ENCODE data around the gene DPYSL3.

Gene DPYSL3

GRCh38 chr5:147512659-147513379 is 3.0 kb upstream of the DPYSL3 start:
- no peak for DNase-seq

- DNase-seq: no peak
Observed at GRCh38 chr5:147510885-147511284, 1.0 kb upstream of the DPYSL3 start.

DNA sequence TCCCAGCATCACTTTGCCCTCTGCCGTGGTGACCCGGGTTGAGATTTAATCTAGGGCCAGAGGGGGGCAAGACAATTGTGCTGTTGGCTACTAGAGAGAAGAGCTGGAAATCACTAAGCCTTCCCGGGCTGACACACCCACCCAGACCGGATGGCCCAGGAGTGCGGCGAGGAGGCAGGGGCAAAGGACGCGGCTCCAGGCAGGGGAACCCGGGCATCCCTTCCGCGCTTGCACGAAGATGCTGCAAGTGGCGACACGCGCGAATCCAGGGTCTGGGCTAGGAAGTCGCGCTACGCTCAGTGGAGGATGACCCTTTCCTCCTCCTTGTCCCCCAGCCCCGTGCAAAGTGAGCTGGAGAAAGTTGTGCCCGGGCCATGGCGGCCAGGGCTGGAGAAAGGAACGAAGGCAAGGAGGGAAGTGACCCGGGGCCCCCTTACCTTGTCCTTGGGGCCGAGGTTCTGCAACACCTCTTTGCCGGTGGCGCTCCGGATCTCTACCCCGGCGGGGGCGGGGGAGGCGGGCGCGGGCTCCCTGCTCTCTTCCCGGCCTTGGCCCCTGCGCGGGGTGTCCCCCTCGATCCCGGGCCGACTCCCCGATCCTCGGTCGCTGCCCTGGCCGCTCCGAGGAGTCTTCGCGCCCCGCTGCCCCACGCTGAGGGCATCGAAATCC is 693 bp downstream of the DPYSL3 start:
- no peak for DNase-seq

GRCh38 chr5:147508711-147509040 is 1.2 kb downstream of the DPYSL3 start:
- no peak for DNase-seq

- no peak for DNase-seq
Observed at GRCh38 chr5:147507480-147508126, 2.3 kb downstream of the DPYSL3 start.

DNA sequence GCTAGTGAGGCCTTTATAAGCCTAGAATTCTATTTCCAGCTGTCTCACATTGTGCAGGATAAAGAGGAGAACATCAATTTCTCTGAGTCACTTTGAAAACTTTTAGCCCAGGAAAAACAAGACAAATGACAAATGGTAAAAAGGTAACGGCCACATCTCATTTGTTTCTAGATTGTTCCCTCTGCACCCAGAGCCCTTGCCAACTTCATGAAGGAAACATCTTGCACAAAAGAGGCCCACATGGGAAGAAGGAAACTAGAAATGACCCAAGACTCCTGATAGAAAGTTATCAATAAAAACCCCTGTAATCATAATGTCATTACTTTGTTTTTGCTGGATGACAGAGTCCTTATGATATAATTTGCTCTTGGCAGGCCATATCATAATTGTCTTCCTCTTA is 5.3 kb downstream of the DPYSL3 start:
- no peak for DNase-seq

DNA sequence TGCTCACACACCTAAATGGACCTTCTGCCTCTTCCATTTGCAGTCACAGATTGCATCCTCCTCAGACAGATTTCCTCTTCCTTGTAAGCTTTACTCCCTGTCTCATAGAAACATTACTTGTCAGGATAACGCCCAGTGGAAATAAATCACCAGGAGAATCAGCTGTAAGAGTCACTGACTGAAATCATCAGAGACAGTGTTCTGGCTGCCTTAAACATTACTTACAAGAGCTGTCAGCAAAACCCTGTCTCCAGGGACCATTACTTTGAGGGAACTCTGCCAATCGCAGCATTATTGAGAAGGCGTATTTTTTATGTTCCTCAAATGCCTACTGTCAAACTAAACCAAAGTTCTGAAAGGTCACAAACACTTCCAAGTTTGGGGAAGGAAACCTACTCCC is 5.9 kb downstream of the DPYSL3 start:
- DNase-seq: no peak

DNA sequence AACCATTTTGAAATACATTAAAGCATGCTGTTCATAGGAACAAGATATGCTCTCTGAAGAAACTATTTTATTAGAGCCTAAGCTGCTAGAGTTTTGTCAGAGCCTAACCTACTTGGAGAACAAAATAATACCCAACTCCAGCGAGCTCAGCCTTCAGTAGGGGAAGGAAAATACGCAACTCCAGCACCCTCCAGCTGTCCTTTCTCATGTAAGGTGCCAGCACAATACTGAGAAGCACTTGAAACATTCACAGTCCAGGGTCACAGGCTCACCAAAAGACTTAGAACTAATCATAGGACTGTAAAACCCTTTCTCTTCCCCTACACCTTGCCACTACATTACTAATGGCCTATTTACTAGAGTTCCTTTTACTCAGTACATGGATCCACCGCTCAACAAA is 18.9 kb downstream of the DPYSL3 start:
- no peak for DNase-seq

DNA sequence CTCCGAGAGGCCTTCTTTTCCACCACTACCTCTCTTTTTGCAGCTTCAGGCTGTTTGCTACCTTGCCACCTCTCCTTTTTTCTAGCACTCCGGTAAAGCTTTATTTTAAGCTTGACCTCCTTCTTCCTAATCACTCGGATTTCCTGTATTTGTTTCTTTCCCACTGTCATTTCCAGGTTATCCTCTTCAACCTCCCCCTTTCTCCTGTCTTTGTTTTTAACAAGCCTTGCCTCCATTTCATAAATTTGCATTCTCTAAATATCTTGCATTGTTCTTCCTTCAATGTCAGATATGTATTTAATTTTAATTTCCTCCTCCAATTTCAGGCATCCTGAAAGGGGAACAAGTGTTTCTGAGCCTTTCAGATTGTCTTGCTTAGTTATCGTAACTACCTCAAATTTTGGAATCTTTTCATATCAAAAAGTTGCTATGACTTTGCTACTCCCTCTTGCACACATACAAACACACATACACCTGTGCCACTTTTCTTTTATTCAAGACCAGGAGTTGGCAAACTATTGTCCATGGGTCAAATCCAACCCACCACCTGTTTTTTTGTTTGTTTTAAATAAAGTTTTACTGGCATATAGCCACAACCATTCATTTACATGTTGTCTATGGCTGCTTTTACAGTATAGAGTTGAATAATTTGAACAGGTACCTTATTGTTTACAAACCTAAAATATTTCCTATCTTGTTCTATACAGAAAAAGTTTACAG is 22.7 kb downstream of the DPYSL3 start:
- DNase-seq: no peak

DNA sequence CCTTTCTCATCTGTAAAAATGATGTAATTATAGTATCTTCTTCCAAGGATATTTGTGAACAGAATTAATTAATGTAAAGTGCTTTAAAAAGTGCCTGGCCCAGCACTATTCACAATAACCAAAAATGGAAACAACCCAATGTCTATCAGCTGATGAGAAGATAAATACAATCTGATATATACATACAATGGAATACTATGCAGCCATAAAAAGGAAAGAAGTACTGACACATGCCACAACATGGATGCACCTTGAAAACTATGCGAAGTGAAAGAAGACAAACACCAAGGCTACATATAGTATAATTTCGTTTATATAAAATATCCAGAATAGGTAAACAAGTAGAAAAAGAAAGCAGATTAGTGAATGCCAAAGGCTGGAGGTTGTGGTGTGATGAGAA is 24.1 kb downstream of the DPYSL3 start:
- DNase-seq: no peak

DNA sequence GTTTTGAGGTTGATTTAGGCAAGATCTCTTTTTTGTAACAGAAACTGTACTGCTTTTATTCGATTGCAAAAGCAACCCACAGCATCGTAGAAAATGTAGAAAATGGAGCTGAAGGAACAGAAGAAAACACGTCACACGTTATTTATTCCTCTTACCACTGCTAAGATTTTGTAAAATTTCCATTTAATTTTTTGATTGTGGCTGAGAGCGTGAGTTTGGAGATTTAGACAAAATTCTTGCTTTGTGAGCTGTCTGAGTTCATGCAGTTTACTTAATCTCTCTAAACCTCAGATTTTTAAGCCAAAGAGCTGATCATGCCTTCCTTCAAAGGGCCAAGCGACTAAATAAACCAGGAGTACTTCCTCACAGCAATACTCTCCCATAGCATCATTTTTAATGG is 24.8 kb downstream of the DPYSL3 start:
- no peak for DNase-seq

DNA sequence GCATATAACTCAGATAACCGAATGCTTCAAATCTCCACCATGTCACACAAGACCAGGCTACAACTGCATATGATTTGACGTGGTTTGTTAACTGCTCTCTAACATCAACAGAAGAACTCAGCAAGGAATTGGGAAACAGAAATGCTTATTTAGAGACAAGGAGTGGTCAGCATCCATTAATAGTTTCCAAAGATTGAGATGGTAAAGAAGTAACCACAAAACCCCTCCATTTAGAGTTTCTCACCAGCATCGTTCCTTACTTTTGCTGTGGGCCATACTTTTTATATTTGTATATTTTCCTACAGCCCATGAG is 25.2 kb downstream of the DPYSL3 start:
- no peak for DNase-seq

- DNase-seq: no peak
Observed at GRCh38 chr5:147483961-147484707, 25.7 kb downstream of the DPYSL3 start.

- DNase-seq: no peak
Observed at GRCh38 chr5:147483188-147483790, 26.6 kb downstream of the DPYSL3 start.

- DNase-seq: no peak
Observed at GRCh38 chr5:147482706-147483180, 27.1 kb downstream of the DPYSL3 start.

DNA sequence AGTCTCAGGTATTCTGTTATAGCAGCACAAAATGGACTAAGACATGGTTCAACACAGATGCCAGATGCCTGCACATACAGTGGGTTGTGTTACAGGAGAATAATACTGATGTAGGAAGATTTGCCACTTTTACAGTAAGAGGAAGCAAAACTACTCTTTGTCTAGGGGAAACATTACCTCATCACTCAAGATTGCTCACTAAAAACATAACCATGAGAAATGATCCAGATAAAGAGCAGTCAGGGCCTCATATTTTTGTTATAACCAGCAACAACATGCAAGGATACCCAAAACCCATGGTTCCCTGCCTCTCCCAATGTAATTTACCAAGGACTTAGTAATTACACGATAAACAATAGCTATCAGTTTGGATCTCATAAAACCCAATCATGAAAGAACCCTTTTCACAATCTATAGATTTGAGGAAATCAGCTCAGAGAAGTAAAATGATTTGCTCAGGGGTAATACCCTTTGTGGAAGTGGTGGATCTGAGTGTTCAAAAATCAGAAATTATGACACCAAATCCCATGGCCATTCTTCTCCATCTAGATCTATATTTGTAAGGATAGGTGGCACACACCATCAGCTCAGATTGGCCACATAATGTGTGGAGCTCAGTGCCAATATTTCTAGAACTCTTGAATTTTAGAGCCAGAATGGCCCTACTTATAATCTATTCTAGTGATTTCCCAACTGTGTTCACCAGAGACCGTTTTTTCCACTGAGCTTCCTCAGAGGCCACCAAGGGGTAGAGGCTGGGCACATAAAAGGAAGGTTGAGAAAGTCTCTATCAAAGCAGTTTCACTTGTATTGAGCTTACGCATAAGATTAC is 27.8 kb downstream of the DPYSL3 start:
- no peak for DNase-seq

GRCh38 chr5:147481376-147481775 is 28.5 kb downstream of the DPYSL3 start:
- no peak for DNase-seq

GRCh38 chr5:147479949-147480348 is 29.9 kb downstream of the DPYSL3 start:
- no peak for DNase-seq

DNA sequence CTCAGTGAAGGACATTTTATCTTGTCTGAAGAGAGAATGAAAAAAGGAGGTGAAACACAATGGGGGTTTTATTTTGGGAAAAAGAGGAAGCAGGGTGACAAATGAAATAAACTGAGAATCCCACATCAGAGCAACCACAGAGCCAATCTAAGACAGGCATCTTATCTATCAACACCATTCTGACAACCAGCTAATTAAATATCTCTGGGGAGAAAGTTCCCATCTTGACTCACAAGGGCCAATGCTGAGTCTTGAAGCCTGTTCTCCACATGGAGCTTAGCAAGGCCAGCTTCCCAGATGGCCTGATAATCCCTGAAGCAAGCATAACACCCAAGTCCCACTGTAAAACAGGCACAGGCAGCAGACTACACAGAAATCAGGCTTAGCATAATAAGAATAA is 30.4 kb downstream of the DPYSL3 start:
- no peak for DNase-seq

DNA sequence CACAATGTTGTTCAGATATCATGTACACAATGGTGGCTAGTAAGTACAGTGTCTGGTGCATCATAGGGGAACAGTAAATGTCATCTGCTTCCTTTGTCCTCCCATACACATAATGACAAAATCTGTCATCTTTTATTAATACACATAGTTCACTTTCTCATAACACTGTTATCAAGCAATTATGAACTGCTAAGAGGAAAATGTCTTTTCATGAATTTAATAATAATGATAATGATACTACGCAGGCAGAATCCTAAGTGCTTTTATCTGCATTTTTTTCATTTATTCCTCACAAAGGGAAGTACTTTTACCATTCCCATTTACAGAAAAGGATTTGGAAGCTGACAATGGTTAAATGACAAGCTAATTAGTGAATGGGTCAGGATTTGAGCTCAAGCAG is 35.7 kb downstream of the DPYSL3 start:
- DNase-seq: no peak

DNA sequence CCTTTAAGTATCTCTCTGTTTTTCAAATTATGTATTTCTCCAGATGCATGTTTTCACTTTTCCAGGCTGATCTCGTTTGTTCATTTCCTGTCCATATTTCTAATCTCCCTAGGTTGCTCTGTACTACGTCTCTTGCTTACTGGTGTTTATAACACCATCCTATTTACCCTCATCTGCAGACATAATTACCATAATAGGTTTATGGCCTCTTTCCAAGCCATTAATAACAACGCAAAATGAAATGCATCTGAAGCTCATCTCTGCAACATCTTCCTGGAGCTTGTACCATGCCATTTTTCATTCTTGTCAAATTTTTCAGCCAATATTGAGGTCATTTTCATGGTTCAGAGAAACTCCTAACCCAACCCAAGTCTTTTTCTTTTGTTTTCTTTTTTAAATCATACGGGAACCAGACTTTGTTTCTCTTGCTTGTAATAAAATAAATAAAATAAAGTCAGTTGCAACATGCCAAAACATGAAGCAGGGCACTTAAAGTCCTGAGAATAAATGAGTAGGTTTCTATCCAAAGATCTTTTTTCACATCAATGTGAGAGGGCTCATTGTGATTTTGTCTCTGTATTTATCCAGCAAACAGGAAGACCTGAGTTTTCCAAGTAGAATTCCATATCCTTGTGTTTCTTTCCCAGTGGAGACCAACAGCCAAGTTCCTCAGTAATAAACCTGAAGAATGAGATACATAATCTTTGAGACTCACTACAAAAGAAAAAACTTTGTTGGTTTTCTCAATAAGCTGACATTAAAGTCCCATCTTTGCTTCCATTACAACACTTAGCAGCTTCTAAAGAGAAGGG is 37.0 kb downstream of the DPYSL3 start:
- DNase-seq: no peak

Data from effector CD8-positive, alpha-beta T cell (primary cell).